ENCODE data around the gene TBC1D9. TPM values are rescaled to one million over a fixed set of nuclear protein-coding genes. Genes with fewer than 3 reads are reported as not detected.

Gene TBC1D9
- total RNA-seq, 5 donors from 2014 or later (not counting 1 experiment from before 2014, with no cell fraction given) = 0.56 to 4.2 (median 1.2) TPM

DNA sequence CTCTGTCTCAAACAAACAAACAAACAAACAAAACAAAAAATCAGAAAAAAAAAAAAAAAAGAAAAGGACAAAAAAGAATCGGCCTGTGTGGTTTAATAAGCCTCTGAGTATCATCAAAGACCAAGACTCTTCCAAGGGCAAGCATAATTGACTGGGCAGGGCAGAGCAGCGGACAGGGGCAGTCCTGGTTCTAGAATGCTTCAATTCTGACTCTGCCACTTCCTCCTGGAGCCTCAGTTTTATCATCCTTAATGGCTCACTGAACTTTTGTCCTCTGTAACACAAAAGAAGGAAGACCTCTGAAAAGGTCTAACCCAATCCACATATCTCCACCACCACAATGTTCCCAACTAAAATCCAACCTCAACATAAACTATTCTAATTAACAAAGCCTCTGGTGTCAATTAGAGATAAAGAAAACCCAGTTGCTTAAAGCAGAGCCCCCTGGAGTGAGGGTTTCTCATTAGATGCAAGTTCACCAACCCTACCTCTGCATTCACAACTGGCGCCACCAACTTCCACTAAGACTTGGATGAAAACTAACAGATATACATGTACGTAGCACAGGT is 51.7 kb downstream of the TBC1D9 start:
- Mint-ChIP-seq H3K4me1 (no peaks in the 10 kb centered on the region), H3K9me3 (no peaks in the 10 kb centered on the region), H3K4me3 (no peak overlapping the region), H3K27me3 (peaks cover 0 to 4% of the 10 kb centered on the region in 2 donors), H3K27ac (no peak overlapping the region), H3K36me3 (no peaks in the 10 kb centered on the region)
- Histone ChIP-seq H3K27me3 (replicated peaks in 1 of 2; ENCODE audit: control insufficient read depth in 2 of 2, extremely low read depth in 1 of 2, insufficient read depth in 2 of 2, low read length in 1 of 2) (no peaks in the 10 kb centered on the region), H3K9me3 (no peaks in the 10 kb centered on the region), H3K27ac (ENCODE audit: low read length) (no peak overlapping the region), H3K4me3 (ENCODE audit: control insufficient read depth in 1 of 2, extremely low read depth in 1 of 2, low read length in 1 of 2) (no peak overlapping the region), H3K36me3 (ENCODE audit: control insufficient read depth in 2 of 2, extremely low read depth in 1 of 2, insufficient read depth in 1 of 2, low read length in 1 of 2) (no peaks in the 10 kb centered on the region), H3K4me1 (ENCODE audit: control insufficient read depth in 1 of 2, extremely low read depth in 1 of 2, insufficient read depth in 2 of 2, low read length in 2 of 2) (no peaks in the 10 kb centered on the region)
- CTCF ChIA-PET = no interaction called here
- 71% methylated on average over 1 of the region's 4 CpGs for WGBS (ENCODE audit: insufficient coverage)
- POLR2A ChIA-PET = no interaction called here
- DNase-seq (no peak), ATAC-seq (replicated peaks in 1 of 4) (no peak)

DNA sequence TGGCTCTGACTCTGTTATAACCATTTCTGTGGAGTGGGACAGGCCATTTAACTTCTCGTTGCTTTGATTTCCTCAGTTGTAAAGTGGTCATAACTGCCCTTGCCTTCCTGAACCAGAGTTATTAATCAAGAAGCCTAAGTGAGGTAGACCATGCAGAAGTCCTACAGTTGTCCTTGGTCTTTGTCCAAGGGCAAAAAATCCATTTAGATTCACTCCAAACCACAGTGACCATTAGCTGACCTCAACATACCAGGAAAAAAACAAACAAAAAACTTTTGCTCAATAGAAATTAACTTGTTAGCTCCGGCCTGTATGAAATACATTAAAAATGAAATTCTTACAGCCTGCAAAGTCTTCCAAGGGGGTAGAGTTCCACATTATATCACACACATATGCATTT is 52.7 kb downstream of the TBC1D9 start:
- Histone ChIP-seq H3K4me3 (ENCODE audit: control insufficient read depth in 1 of 2, extremely low read depth in 1 of 2, low read length in 1 of 2) (no peak overlapping the region), H3K9me3 (no peaks in the 10 kb centered on the region), H3K27ac (ENCODE audit: low read length) (no peak overlapping the region), H3K36me3 (ENCODE audit: control insufficient read depth in 2 of 2, extremely low read depth in 1 of 2, insufficient read depth in 1 of 2, low read length in 1 of 2) (no peaks in the 10 kb centered on the region), H3K4me1 (ENCODE audit: control insufficient read depth in 1 of 2, extremely low read depth in 1 of 2, insufficient read depth in 2 of 2, low read length in 2 of 2) (no peaks in the 10 kb centered on the region), H3K27me3 (replicated peaks in 1 of 2; ENCODE audit: control insufficient read depth in 2 of 2, extremely low read depth in 1 of 2, insufficient read depth in 2 of 2, low read length in 1 of 2) (no peaks in the 10 kb centered on the region)
- ATAC-seq (replicated peaks in 1 of 4) = no peak
- Mint-ChIP-seq H3K4me3 (no peak overlapping the region), H3K9me3 (no peaks in the 10 kb centered on the region), H3K27me3 (peaks cover 0 to 2% of the 10 kb centered on the region in 2 donors), H3K27ac (no peak overlapping the region), H3K36me3 (no peaks in the 10 kb centered on the region), H3K4me1 (no peaks in the 10 kb centered on the region)
- POLR2A ChIA-PET = no interaction called here
- CTCF ChIA-PET = no interaction called here
- no peak for DNase-seq
- no CpG with 5 or more reads among the region's 2 CpGs for WGBS (ENCODE audit: insufficient coverage)

DNA sequence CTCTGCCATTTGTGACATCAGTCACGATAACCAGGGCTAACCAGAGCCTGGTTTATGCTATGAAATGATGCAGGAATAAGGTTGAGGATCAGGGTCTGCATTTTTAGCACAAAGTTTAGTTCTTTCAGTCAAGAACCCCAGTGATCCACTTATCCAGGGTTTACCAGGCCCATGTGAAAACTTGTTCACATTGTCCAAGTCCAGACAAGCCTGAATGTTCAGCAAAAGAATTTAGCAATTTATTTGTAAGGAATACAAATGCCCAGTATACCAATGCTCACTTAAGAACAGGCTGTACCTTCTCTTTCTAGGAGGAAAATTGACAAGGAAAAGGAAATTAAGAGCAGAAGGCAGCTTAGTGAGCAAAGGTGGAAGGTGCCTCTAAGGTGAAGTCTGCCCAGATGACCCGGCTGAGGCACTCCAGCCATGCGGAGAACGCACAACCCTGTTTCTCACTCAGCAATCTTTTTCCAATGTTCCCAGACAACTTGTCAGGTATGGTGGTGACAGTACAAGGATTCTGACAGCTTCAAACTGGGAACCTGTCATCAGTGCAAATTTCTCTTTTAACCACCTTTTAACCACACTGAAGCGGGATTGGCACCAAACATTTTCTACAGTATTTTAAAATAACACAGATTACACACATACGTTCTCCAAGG is 54.0 kb downstream of the TBC1D9 start:
- ATAC-seq (replicated peaks in 1 of 4) = no peak
- Histone ChIP-seq H3K27ac (ENCODE audit: low read length) (no peak overlapping the region), H3K9me3 (no peaks in the 10 kb centered on the region), H3K4me3 (ENCODE audit: control insufficient read depth in 1 of 2, extremely low read depth in 1 of 2, low read length in 1 of 2) (no peak overlapping the region), H3K36me3 (ENCODE audit: control insufficient read depth in 2 of 2, extremely low read depth in 1 of 2, insufficient read depth in 1 of 2, low read length in 1 of 2) (no peaks in the 10 kb centered on the region), H3K4me1 (ENCODE audit: control insufficient read depth in 1 of 2, extremely low read depth in 1 of 2, insufficient read depth in 2 of 2, low read length in 2 of 2) (no peaks in the 10 kb centered on the region), H3K27me3 (replicated peaks in 1 of 2; ENCODE audit: control insufficient read depth in 2 of 2, extremely low read depth in 1 of 2, insufficient read depth in 2 of 2, low read length in 1 of 2) (no peaks in the 10 kb centered on the region)
- H3K27me3 Mint-ChIP-seq = no peaks in the 10 kb centered on the region
- CTCF ChIA-PET = no interaction called here
- no peak for DNase-seq
- no peaks in the 10 kb centered on the region for H3K9me3 Mint-ChIP-seq
- no peaks in the 10 kb centered on the region for H3K4me1 Mint-ChIP-seq
- no peaks in the 10 kb centered on the region for H3K36me3 Mint-ChIP-seq
- 89% methylated on average over 3 of the region's 6 CpGs for WGBS (ENCODE audit: insufficient coverage)
- no peak overlapping the region for H3K4me3 Mint-ChIP-seq
- POLR2A ChIA-PET = no interaction called here
- no peak overlapping the region for H3K27ac Mint-ChIP-seq

DNA sequence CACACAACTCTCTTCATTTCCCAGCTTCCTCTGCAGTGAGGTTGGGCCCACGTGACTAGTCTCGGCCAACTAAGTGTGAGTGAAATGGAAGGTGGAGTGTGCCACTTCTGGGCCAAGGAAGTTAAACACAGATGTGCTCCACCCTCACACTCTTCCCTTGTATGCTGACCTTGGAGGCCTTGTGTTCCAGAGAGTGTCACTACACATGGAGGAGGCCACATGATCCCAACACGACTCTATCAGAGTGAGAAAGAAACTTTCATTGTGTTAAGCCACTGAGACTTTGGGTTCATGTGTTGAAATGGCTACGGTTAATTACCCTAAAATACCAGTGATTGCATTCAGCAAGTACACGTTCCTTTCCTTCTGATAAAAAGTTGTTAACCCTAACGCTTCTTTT is 55.1 kb downstream of the TBC1D9 start:
- Mint-ChIP-seq H3K36me3 (no peaks in the 10 kb centered on the region), H3K4me3 (no peak overlapping the region), H3K27ac (no peak overlapping the region), H3K9me3 (no peaks in the 10 kb centered on the region), H3K4me1 (no peaks in the 10 kb centered on the region), H3K27me3 (peaks cover 0 to 3% of the 10 kb centered on the region in 2 donors)
- Histone ChIP-seq H3K27ac (ENCODE audit: low read length) (no peak overlapping the region), H3K4me1 (ENCODE audit: control insufficient read depth in 1 of 2, extremely low read depth in 1 of 2, insufficient read depth in 2 of 2, low read length in 2 of 2) (no peaks in the 10 kb centered on the region), H3K4me3 (ENCODE audit: control insufficient read depth in 1 of 2, extremely low read depth in 1 of 2, low read length in 1 of 2) (no peak overlapping the region), H3K27me3 (replicated peaks in 1 of 2; ENCODE audit: control insufficient read depth in 2 of 2, extremely low read depth in 1 of 2, insufficient read depth in 2 of 2, low read length in 1 of 2) (no peaks in the 10 kb centered on the region), H3K9me3 (no peaks in the 10 kb centered on the region), H3K36me3 (ENCODE audit: control insufficient read depth in 2 of 2, extremely low read depth in 1 of 2, insufficient read depth in 1 of 2, low read length in 1 of 2) (no peaks in the 10 kb centered on the region)
- 100% methylated on average over 2 of the region's 6 CpGs for WGBS (ENCODE audit: insufficient coverage)
- ATAC-seq (replicated peaks in 1 of 4) = no peak
- no peak for DNase-seq
- ChIA-PET POLR2A (interaction anchor here in 1 of 2 donors (0.7 kb wide), 1 partner anchor 878 kb away, joined by 3 read pairs; no protein-coding TSS in a partner anchor), CTCF (no interaction called here)

DNA sequence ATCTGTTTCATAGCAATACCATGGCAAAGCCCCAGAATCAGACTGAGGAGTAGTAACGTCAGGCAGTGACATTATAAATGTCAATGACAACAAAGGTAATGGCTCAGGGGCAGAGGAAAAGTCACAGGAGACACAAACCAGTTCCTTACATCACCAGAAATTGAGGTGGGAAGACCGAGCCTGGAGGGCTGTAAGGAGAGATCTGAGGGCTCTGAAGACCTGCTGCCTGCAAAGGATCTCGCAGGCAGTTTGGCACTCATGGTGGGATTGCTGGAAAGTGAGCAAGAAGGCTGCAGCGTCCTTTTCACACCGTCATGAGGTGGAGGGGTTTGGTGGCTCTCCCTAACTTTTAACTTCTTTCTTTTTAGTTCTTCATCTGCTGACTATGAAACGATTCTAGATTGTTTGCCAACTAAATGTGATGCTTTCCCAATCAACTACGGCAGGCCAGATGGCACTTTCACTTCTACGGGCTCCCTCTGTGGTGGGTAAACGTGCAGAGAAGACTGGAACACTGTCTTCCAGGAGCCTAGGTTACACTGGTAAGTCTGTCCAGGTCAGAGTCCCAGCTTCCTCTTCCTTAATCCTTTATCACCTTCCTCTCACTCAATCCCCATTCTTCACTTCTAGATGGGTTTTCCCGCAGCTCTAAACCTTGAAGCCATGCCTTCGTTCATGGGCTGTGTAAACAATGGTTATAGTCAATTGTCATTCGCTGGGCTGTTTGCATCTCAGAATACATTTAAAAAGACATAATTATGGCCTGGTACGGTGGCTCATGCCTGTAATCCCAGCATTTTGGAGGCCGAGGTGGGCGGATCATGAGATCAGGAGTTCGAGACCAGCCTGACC is 58.2 kb downstream of the TBC1D9 start:
- POLR2A ChIA-PET = no interaction called here
- H3K27me3 ChIP-seq (replicated peaks in 1 of 2; ENCODE audit: control insufficient read depth in 2 of 2, extremely low read depth in 1 of 2, insufficient read depth in 2 of 2, low read length in 1 of 2) = peaks cover 0 to 4% of the 10 kb centered on the region in 2 experiments
- Mint-ChIP-seq H3K27me3 (peaks cover 3% of the 10 kb centered on the region in 2 donors), H3K4me3 (no peak overlapping the region), H3K9me3 (no peaks in the 10 kb centered on the region), H3K36me3 (no peaks in the 10 kb centered on the region), H3K4me1 (no peaks in the 10 kb centered on the region), H3K27ac (no peak overlapping the region)
- no peak for DNase-seq
- H3K4me3 ChIP-seq (ENCODE audit: control insufficient read depth in 1 of 2, extremely low read depth in 1 of 2, low read length in 1 of 2) = no peak overlapping the region
- H3K27ac ChIP-seq (ENCODE audit: low read length) = no peak overlapping the region
- no peaks in the 10 kb centered on the region for H3K4me1 ChIP-seq (ENCODE audit: control insufficient read depth in 1 of 2, extremely low read depth in 1 of 2, insufficient read depth in 2 of 2, low read length in 2 of 2)
- no peaks in the 10 kb centered on the region for H3K9me3 ChIP-seq
- CTCF ChIA-PET = no interaction called here
- 90% methylated on average over 9 of the region's 16 CpGs for WGBS (ENCODE audit: insufficient coverage)
- ATAC-seq (replicated peaks in 1 of 4) = no peak
- no peaks in the 10 kb centered on the region for H3K36me3 ChIP-seq (ENCODE audit: control insufficient read depth in 2 of 2, extremely low read depth in 1 of 2, insufficient read depth in 1 of 2, low read length in 1 of 2)

DNA sequence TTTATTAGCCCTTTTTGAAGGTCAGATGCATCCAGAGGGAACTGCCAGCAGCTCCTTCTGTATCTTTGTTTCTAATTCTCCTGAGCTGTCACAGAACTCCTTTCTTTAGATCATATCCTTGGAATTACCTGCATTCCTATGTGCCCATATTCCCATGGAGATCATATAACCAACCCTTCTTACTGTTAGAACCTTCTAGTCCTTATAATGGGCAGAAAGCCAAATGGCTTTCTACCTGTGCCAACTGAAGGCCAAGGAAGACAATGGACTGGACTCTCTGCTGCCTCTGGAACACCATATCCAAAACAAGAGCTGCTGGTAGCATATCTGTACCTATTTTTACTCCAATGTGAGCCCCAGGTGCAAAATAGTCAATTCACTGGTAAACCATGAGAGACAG is 60.7 kb downstream of the TBC1D9 start:
- peaks cover 3% of the 10 kb centered on the region in 2 donors for H3K27me3 Mint-ChIP-seq
- ChIA-PET POLR2A (no interaction called here), CTCF (no interaction called here)
- Histone ChIP-seq H3K4me1 (ENCODE audit: control insufficient read depth in 1 of 2, extremely low read depth in 1 of 2, insufficient read depth in 2 of 2, low read length in 2 of 2) (no peaks in the 10 kb centered on the region), H3K27me3 (replicated peaks in 1 of 2; ENCODE audit: control insufficient read depth in 2 of 2, extremely low read depth in 1 of 2, insufficient read depth in 2 of 2, low read length in 1 of 2) (peaks cover 0 to 4% of the 10 kb centered on the region in 2 experiments), H3K9me3 (no peaks in the 10 kb centered on the region), H3K27ac (ENCODE audit: low read length) (no peak overlapping the region), H3K36me3 (ENCODE audit: control insufficient read depth in 2 of 2, extremely low read depth in 1 of 2, insufficient read depth in 1 of 2, low read length in 1 of 2) (no peaks in the 10 kb centered on the region), H3K4me3 (ENCODE audit: control insufficient read depth in 1 of 2, extremely low read depth in 1 of 2, low read length in 1 of 2) (no peak overlapping the region)
- H3K4me1 Mint-ChIP-seq = no peaks in the 10 kb centered on the region
- DNase-seq = no peak
- no peaks in the 10 kb centered on the region for H3K36me3 Mint-ChIP-seq
- no peaks in the 10 kb centered on the region for H3K9me3 Mint-ChIP-seq
- ATAC-seq (replicated peaks in 1 of 4) = no peak
- no peak overlapping the region for H3K4me3 Mint-ChIP-seq
- no peak overlapping the region for H3K27ac Mint-ChIP-seq
